Endothelial cell of umbilical vein (primary cell): Measurements from ENCODE around the gene PPP1R9B. TPM values are rescaled to one million over a fixed set of nuclear protein-coding genes. Genes with fewer than 3 reads are reported as not detected.

Experiments
- BruUV-seq: library from RNA; stranded (reverse); fragments of 400-500 nt; replicated peaks from 2 replicates; lab custom pipeline; 2021; lab: Mats Ljungman, UMichigan
- CTCF ChIA-PET: fragments of 300-600, 350-600 bp; sonication (Branson Sonifier 250); formaldehyde crosslinking; loops from one replicate; lab custom pipeline; 2021; ENCODE audit warnings: antibody characterized with exemption, inconsistent platforms; lab: Charles Lee
- POLR2A ChIA-PET: fragments of 300-600, 350-600 bp; sonication (Branson Sonifier 250); formaldehyde crosslinking; loops from one replicate; lab custom pipeline; 2021; ENCODE audit warnings: antibody characterized with exemption, inconsistent platforms; lab: Charles Lee
- DNase-seq: peaks from one replicate; pipeline ENCODE4 v3.0.0-alpha.2; 2011; ENCODE audit warnings: low read depth, low spot score
- FAIRE-seq: peaks from 2 replicates; lab custom pipeline; 2011; peaks lifted over from hg19 to GRCh38; lab: Jason Lieb, UNC
- H2AFZ ChIP-seq: 2 replicates; pipeline ENCODE4 v1.6.0; 2012; ENCODE audit warnings: low read depth, low read length, control low read depth, inconsistent platforms
- H3K27ac ChIP-seq: 2 replicates; pipeline ENCODE4 v1.5.1; 2011; ENCODE audit warnings: low read depth, mild to moderate bottlenecking, control low read depth, low read length, moderate library complexity; ENCODE audit not compliant: insufficient read depth
- H3K27me3 ChIP-seq, 2 experiments: 2 replicates each; pipeline versions ENCODE4 v1.6.0 to v1.6.1; 2011; ENCODE audit warnings: low read length in 2 of 2, mixed read lengths in 1 of 2; ENCODE audit not compliant: control insufficient read depth in 2 of 2, insufficient read depth in 2 of 2
- H3K36me3 ChIP-seq, 2 experiments: 2 replicates in 1 of 2; 3 replicates in 1 of 2; pipeline ENCODE4 v1.5.1; 2011; ENCODE audit warnings: low read length in 2 of 2, mild to moderate bottlenecking in 1 of 2, moderate library complexity in 1 of 2; ENCODE audit not compliant: control insufficient read depth in 2 of 2, insufficient read depth in 2 of 2; ENCODE audit errors: extremely low read depth in 1 of 2
- H3K4me1 ChIP-seq: 3 replicates; pipeline ENCODE4 v1.5.1; 2011; ENCODE audit warnings: mild to moderate bottlenecking, low read length; ENCODE audit not compliant: control insufficient read depth, insufficient read depth; ENCODE audit errors: extremely low read depth
- H3K4me2 ChIP-seq: 2 replicates; pipeline ENCODE4 v1.6.1; 2011; ENCODE audit warnings: low read length, control low read depth, mixed read lengths; ENCODE audit not compliant: insufficient read depth
- H3K4me3 ChIP-seq, 3 experiments: fragments of 200-600 bp in 1 of 3; sonication (generic), shearing (Covaris generic) in 1 of 3; replicated peaks in 1 of 3; 2 replicates each; pipeline ENCODE4 v1.5.1; 2011 to 2016; ENCODE audit warnings: control low read depth in 3 of 3, low read length in 3 of 3, mild to moderate bottlenecking in 2 of 3, inconsistent platforms in 1 of 3, low read depth in 1 of 3, moderate library complexity in 1 of 3; ENCODE audit not compliant: insufficient read depth in 1 of 3
- H3K79me2 ChIP-seq: 2 replicates; pipeline ENCODE4 v1.6.0; 2012; ENCODE audit warnings: low read length, inconsistent platforms; ENCODE audit not compliant: control insufficient read depth, insufficient read depth
- H3K9ac ChIP-seq: replicated peaks from 2 replicates; pipeline ENCODE3; 2011; ENCODE audit warnings: low read length, control low read depth; ENCODE audit not compliant: insufficient read depth; ENCODE audit errors: extremely low read depth
- H3K9me1 ChIP-seq: replicated peaks from 3 replicates; pipeline ENCODE4 v1.6.0; 2011; ENCODE audit warnings: mild to moderate bottlenecking, low read length; ENCODE audit not compliant: control insufficient read depth, insufficient read depth; ENCODE audit errors: extremely low read depth
- H3K9me3 ChIP-seq: replicated peaks from 2 replicates; pipeline ENCODE4 v1.5.1; 2012; ENCODE audit warnings: low read length, inconsistent platforms; ENCODE audit not compliant: control insufficient read depth, insufficient read depth
- H4K20me1 ChIP-seq: replicated peaks from 2 replicates; pipeline ENCODE3; 2011; ENCODE audit warnings: mild to moderate bottlenecking, low read length; ENCODE audit not compliant: control insufficient read depth, insufficient read depth; ENCODE audit errors: extremely low read depth
- EZH2 ChIP-seq: IDR thresholded peaks from 2 replicates; pipeline ENCODE4 v1.6.1; 2012; ENCODE audit warnings: borderline replicate concordance, low read depth, mild to moderate bottlenecking, moderate library complexity, low read length, inconsistent platforms; ENCODE audit not compliant: severe bottlenecking
- FOS ChIP-seq: IDR thresholded peaks from 2 replicates; pipeline ENCODE4 v1.6.1; 2011; ENCODE audit warnings: mild to moderate bottlenecking, low read length, moderate library complexity, borderline replicate concordance; ENCODE audit not compliant: insufficient read depth
- GATA2 ChIP-seq: IDR thresholded peaks from 2 replicates; pipeline ENCODE4 v1.7.0; 2011; ENCODE audit warnings: low read depth, mild to moderate bottlenecking, moderate library complexity, mixed read lengths, low read length; ENCODE audit not compliant: insufficient read length, insufficient read depth
- JUN ChIP-seq: IDR thresholded peaks from 2 replicates; pipeline ENCODE4 v1.6.1; 2011; ENCODE audit warnings: borderline replicate concordance, low read depth; ENCODE audit not compliant: insufficient read length, insufficient read depth
- MYC ChIP-seq: IDR thresholded peaks from one replicate; pipeline ENCODE4 v1.6.1; 2011; ENCODE audit warnings: mild to moderate bottlenecking, low read depth, low read length
- POLR2AphosphoS5 ChIP-seq: IDR thresholded peaks from 2 replicates; pipeline ENCODE4 v1.6.1; 2012; ENCODE audit warnings: low read depth, mild to moderate bottlenecking, control low read depth, low read length, moderate library complexity; ENCODE audit not compliant: insufficient read depth
- dilution Hi-C: fragments of 300-500 bp; cut with MboI; formaldehyde crosslinking; loops from one replicate; pipeline ENCODE4 v1.15.0; 2019; ENCODE audit warnings: low sequenced_read_pairs; ENCODE audit not compliant: extremely low pct_ligation_motif_present
- intact Hi-C: fragments of 100-400 bp; cut with micrococcal nuclease; formaldehyde crosslinking; loops from one replicate; pipeline ENCODE4 v1.10.0; 2022
- polyA plus RNA-seq, 4 experiments: library from polyadenylated mRNA; depleted of rRNA in 3 of 4; stranded (reverse) in 3 of 4; unstranded in 1 of 4; fragments of >200 nt; gene quantifications; 2 replicates each; pipeline versions ENCODE4 v1.2.1 to v1.2.3, GENCODE V29; 2011 to 2012; ENCODE audit warnings: missing spikeins in 1 of 4
- total RNA-seq: library from RNA; stranded (reverse); gene quantifications from 2 replicates; pipeline ENCODE4 v1.2.3, GENCODE V29; 2021
- TF ChIP-seq, protein P1 (sequence below), 2 donors: IDR thresholded peaks; 1 replicate in 1 of 2; 2 replicates in 1 of 2; pipeline ENCODE4 v1.5.1; 2011; ENCODE audit warnings: low read length in 2 of 2, mild to moderate bottlenecking in 2 of 2, moderate library complexity in 2 of 2, control low read depth in 1 of 2, inconsistent platforms in 1 of 2, low read depth in 1 of 2; ENCODE audit not compliant: insufficient read depth in 1 of 2; ENCODE audit errors: extremely low read depth in 1 of 2
- TF ChIP-seq, protein P2 (sequence below): IDR thresholded peaks from 2 replicates; pipeline ENCODE4 v1.6.1; 2011; ENCODE audit not compliant: insufficient read depth, insufficient read length

The PPP1R9B gene
- total and polyA plus RNA-seq, 2 donors (not counting 3 experiments of a cell fraction or from before 2014, with no cell fraction given): 20.1 to 60.2 TPM

DNA sequence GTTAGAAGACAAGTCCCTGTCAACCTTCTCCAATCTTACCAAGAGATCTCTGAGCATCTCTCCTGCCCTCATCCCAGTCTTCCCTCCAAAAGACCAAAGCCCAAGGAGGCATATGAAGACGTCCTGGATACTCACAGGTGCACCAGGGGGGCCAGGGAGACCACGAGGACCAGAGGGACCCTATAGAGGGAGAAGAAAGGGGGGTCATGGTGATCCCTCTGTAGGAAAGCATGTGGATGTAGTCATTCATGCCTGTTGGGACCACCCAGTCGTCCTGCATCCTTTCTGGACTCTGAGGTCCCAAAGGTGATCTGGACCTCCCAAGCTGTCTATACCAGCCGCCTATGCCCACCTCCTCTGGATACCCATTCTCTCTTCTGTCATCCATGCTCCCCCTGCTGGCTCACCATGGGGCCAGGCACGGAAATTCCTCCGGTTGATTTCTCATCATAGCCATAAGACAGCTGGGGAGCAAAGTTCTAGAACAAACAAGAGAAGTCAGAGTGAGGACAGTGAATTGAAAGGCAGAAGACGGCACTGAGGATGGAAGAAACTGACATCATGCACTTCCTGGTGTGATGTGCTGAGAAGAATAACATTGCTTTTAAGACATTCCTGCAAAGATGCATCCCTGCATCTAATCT lies 47.7 kb upstream of the PPP1R9B start:
- no peaks in the 10 kb centered on the region for H3K4me1 ChIP-seq
- dilution Hi-C loops (no loop called here), intact Hi-C loops (loop anchor here (1.0 kb wide), 2 partner anchors 29 to 83 kb away; no protein-coding TSS in a partner anchor)
- H3K27me3 ChIP-seq: peaks cover 13 to 21% of the 10 kb centered on the region in 2 experiments
- ChIA-PET POLR2A (no interaction called here), CTCF (interaction anchor here (0.6 to 5.1 kb wide), 25 partner anchors 9 to 104 kb away, joined by 3 to 234 read pairs (median 5); partner anchors contain the start of genes PDK2 and SGCA)
- no peak overlapping the region for H3K27ac ChIP-seq
- H3K4me3 ChIP-seq: no peak overlapping the region
- FAIRE-seq (peak; percentile 95), DNase-seq (peak; percentile 64)
- no peaks in the 10 kb centered on the region for H3K9me1 ChIP-seq
- BruUV-seq: no TSS peak
- no peaks in the 10 kb centered on the region for H3K9me3 ChIP-seq
- no peak overlapping the region for H3K4me2 ChIP-seq
- H3K79me2 ChIP-seq: no peaks in the 10 kb centered on the region
- TF ChIP-seq, protein P1, sequence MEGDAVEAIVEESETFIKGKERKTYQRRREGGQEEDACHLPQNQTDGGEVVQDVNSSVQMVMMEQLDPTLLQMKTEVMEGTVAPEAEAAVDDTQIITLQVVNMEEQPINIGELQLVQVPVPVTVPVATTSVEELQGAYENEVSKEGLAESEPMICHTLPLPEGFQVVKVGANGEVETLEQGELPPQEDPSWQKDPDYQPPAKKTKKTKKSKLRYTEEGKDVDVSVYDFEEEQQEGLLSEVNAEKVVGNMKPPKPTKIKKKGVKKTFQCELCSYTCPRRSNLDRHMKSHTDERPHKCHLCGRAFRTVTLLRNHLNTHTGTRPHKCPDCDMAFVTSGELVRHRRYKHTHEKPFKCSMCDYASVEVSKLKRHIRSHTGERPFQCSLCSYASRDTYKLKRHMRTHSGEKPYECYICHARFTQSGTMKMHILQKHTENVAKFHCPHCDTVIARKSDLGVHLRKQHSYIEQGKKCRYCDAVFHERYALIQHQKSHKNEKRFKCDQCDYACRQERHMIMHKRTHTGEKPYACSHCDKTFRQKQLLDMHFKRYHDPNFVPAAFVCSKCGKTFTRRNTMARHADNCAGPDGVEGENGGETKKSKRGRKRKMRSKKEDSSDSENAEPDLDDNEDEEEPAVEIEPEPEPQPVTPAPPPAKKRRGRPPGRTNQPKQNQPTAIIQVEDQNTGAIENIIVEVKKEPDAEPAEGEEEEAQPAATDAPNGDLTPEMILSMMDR (IDR thresholded peaks at IDR 0.05; ENCODE audit: extremely low read depth in 1 of 2, insufficient read depth in 1 of 2, low read depth in 1 of 2, low read length in 2 of 2): peak; percentile 77 to 79
- TF ChIP-seq, protein P2, sequence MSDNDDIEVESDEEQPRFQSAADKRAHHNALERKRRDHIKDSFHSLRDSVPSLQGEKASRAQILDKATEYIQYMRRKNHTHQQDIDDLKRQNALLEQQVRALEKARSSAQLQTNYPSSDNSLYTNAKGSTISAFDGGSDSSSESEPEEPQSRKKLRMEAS: no peak
- no peak overlapping the region for H3K9ac ChIP-seq
- no peaks in the 10 kb centered on the region for H3K36me3 ChIP-seq
- H2AFZ ChIP-seq: no peak overlapping the region
- H4K20me1 ChIP-seq: no peaks in the 10 kb centered on the region

DNA sequence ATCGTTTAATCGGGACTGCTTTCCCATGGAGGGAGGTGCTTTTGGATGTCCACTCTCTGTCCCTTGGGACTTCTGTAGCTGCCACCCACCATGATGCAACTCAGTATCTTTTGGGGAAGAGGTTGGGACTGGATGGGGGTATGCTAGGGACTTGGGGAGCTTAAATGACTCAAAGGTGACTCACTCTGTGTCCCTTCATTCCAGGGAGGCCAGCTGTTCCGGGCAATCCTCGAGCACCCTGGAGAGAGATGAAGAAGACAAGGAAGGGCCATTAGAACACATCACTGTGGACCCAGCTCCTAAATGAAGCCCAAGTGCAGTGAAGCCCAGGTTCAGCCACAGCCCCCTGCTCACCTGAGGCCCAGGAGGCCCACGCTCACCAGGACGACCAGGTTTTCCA lies 46.3 kb upstream of the PPP1R9B start:
- no TSS peak for BruUV-seq
- intact Hi-C loops (no loop called here), dilution Hi-C loops (no loop called here)
- H2AFZ ChIP-seq: no peak overlapping the region
- H3K4me1 ChIP-seq: no peaks in the 10 kb centered on the region
- DNase-seq (no peak), FAIRE-seq (no peak)
- ChIA-PET CTCF (interaction anchor here (1.0 to 5.1 kb wide), 7 partner anchors 19 to 99 kb away, joined by 3 to 234 read pairs (median 15); partner anchors contain the start of gene SGCA), POLR2A (no interaction called here)
- H3K27ac ChIP-seq: no peak overlapping the region
- H3K9me3 ChIP-seq: no peaks in the 10 kb centered on the region
- H3K79me2 ChIP-seq: no peaks in the 10 kb centered on the region
- no peaks in the 10 kb centered on the region for H3K9me1 ChIP-seq
- H3K4me2 ChIP-seq: no peak overlapping the region
- H4K20me1 ChIP-seq: no peaks in the 10 kb centered on the region
- TF ChIP-seq EZH2: no peak
- no peak for TF ChIP-seq MYC
- no peak for TF ChIP-seq GATA2
- no peak for TF ChIP-seq POLR2AphosphoS5
- TF ChIP-seq JUN: no peak
- TF ChIP-seq, protein P2: no peak
- no peak for TF ChIP-seq FOS
- no peaks in the 10 kb centered on the region for H3K36me3 ChIP-seq
- peaks cover 9 to 11% of the 10 kb centered on the region in 2 experiments for H3K27me3 ChIP-seq
- H3K4me3 ChIP-seq: no peak overlapping the region
- no peak overlapping the region for H3K9ac ChIP-seq
